Activated T-helper 1 cell treated with anti-CD3 and anti-CD28 coated beads, Interleukin-12 subunit alpha, Interleukin-12 subunit beta, Interleukin-2, Interleukin-4 antibody, amounts not matched to agents 30 ng/mL and 10 ng/mL and 1 ng/mL, durations not matched to agents 14 hours and 24 hours and 36 hours (primary cell): Measurements from ENCODE around the gene KLRK1. TPM values are rescaled to one million over a fixed set of nuclear protein-coding genes. Genes with fewer than 3 reads are reported as not detected.
"Not testable (repeated sequence)": the region's sequence is repeated elsewhere in the genome, so short reads cannot be mapped to it uniquely, and the experiment has no call there.

Source experiments
- DNase-seq: peaks from one replicate; pipeline ENCODE4 v3.0.0; 2021; ENCODE audit warnings: low spot score
- H3K27ac Mint-ChIP-seq: one replicate; pipeline ENCODE4 v1.8.0; 2021; ENCODE audit warnings: mild to moderate bottlenecking, mixed read lengths
- H3K27me3 Mint-ChIP-seq: one replicate; pipeline ENCODE4 v1.8.0; 2022; ENCODE audit warnings: mild to moderate bottlenecking, moderate library complexity, mixed read lengths; ENCODE audit not compliant: insufficient read depth
- H3K36me3 Mint-ChIP-seq: one replicate; pipeline ENCODE4 v1.8.0; 2021; ENCODE audit warnings: low read depth, mixed read lengths
- H3K4me1 Mint-ChIP-seq: one replicate; pipeline ENCODE4 v1.8.0; 2021; ENCODE audit warnings: low read depth, mixed read lengths
- H3K4me3 Mint-ChIP-seq: one replicate; pipeline ENCODE4 v1.8.0; 2021; ENCODE audit warnings: mild to moderate bottlenecking, moderate library complexity, mixed read lengths
- H3K9me3 Mint-ChIP-seq: one replicate; pipeline ENCODE4 v1.8.0; 2021; ENCODE audit warnings: mixed read lengths
- intact Hi-C: fragments of 100-400 bp; cut with micrococcal nuclease; formaldehyde crosslinking; loops from one replicate; pipeline ENCODE4 v1.15.1; 2024
- total RNA-seq: library from RNA; stranded (reverse); gene quantifications from 2 replicates; pipeline ENCODE4 v1.2.3, GENCODE V29; 2022

Gene KLRK1
- total RNA-seq, 1 donor from 2014 or later: not detected

DNA sequence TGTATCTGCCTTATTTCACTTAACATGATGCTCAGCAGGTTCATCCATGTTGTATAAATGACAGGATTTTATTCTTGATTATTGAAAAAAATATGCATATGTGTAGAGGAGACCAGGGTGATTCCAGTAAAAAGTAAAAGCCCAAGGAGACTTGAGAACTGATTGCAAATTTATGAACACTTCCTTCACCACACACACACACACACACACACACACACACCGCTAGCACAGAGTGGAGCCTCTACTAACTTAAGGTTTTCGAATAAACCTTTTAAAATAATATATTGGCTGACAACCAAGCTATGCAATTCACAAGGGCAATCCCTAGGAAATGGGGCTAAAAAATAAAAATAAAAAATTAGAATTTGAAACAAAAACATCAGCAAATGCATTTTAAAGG lies 8.3 kb upstream of the KLRK1 start:
- no peaks in the 10 kb centered on the region for H3K9me3 Mint-ChIP-seq
- intact Hi-C loops: no loop called here
- DNase-seq: no peak
- H3K27ac Mint-ChIP-seq: no peak overlapping the region
- no peaks in the 10 kb centered on the region for H3K36me3 Mint-ChIP-seq
- peaks cover 20% of the 10 kb centered on the region for H3K27me3 Mint-ChIP-seq
- no peak overlapping the region for H3K4me3 Mint-ChIP-seq
- no peaks in the 10 kb centered on the region for H3K4me1 Mint-ChIP-seq

DNA sequence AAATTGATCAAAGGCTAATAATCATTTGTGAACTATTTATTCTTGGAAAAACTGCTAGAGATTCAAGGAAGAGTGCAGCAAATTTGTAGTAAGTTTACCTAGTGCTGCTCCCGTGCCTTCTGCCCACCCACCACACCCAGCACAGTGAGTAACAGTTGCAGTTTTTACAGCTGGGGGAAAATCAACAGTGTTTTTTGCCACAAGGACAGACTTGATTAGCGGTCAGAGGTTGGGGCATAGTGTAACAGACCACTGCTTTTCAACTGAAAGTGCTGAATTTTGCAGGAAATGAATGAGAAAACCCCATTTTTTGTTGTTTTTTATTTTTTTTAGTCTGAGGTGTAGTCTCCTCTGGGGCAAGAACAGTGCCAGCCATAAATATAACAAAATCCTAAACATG lies 7.5 kb upstream of the KLRK1 start:
- Mint-ChIP-seq H3K36me3 (no peaks in the 10 kb centered on the region), H3K27ac (no peak overlapping the region), H3K4me1 (no peaks in the 10 kb centered on the region), H3K27me3 (peaks cover 24% of the 10 kb centered on the region), H3K9me3 (no peaks in the 10 kb centered on the region), H3K4me3 (no peak overlapping the region)
- no peak for DNase-seq
- intact Hi-C loops: no loop called here

DNA sequence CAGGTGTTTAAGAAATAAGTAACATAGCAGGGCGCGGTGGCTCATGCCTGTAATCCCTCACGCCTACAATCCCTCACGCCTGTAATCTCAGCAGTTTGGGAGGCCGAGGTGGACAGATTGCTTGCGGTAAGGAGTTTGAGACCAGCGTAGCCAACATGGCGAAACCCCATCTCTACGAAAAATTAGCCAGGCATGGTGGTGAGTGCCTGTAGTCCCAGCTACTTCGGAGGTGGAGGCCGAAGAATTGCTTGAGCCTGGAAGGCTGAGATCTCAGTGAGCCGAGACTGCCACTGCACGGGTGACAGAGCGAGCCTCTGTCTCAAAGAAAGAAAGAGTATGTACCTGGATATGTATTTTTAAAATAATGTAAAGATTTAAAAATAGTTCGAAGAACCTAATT lies 6.3 kb upstream of the KLRK1 start:
- not testable (repeated sequence) for H3K27ac Mint-ChIP-seq, H3K4me1 Mint-ChIP-seq

DNA sequence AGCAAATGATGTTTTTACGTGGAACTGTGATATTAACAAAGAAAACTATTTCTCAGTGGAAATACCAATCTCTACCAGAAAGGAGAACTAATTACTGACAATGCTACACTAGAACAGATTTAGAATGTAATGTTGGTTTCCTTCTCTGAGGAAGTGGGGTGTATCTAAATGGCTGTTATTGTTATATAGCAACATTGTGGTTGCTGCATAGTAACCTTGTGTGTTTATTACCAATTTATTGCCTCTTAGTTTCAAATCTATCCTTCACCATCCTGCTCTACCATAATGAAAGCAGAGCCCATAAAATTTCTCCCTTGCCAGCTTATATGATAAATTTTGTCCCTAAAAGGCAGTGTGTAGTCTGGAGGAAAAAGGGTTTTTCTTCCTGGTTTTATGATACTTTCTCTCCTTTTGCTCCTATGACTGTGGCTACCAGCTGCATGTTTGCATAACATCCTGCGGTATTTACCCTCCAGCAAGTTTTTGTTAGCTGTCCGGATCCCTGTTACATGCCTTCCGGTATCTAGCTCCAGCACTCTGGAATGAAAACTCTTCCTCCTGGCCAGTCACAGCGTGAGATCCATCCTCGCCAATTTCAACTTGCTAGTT lies 5.7 kb upstream of the KLRK1 start:
- intact Hi-C loops: no loop called here
- no peaks in the 10 kb centered on the region for H3K36me3 Mint-ChIP-seq
- H3K9me3 Mint-ChIP-seq: no peaks in the 10 kb centered on the region
- H3K4me3 Mint-ChIP-seq: no peak overlapping the region
- DNase-seq: no peak
- no peaks in the 10 kb centered on the region for H3K4me1 Mint-ChIP-seq
- no peak overlapping the region for H3K27ac Mint-ChIP-seq
- peaks cover 23% of the 10 kb centered on the region for H3K27me3 Mint-ChIP-seq

More for the DNA sequence above, 6.3 kb upstream of the KLRK1 start:
- H3K9me3 Mint-ChIP-seq, H3K36me3 Mint-ChIP-seq, H3K4me3 Mint-ChIP-seq, DNase-seq, intact Hi-C loops: not testable (repeated sequence)
- H3K27me3 Mint-ChIP-seq: peaks cover 26% of the 10 kb centered on the region

DNA sequence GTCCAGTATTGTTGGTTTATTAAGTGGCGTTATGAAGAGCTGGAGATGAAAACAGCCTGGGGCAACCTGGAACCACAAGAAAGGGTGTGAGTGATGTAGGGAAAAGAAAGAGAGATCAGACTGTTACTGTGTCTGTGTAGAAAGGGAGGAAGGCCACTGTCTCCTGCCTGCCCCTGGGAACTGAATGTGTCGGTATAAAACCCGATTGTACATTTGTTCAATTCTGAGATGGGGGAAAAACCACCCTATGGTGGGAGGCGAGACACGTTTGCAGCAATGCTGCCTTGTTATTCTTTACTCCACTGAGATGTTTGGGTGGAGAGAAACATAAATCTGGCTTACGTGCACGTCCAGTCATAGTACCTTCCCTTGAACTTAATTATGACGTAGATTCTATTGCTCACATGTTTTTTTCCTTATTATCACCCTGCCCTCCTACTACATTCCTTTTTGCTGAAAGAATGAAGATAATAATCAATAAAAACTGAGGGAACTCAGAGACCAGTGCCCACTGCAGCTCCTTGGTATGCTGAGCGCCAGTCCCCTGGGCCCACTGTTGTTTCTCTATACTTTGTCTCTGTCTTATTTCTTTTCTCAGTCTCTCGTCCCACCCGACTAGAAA lies 4.8 kb upstream of the KLRK1 start:
- DNase-seq, intact Hi-C loops, H3K27ac Mint-ChIP-seq, H3K9me3 Mint-ChIP-seq, H3K36me3 Mint-ChIP-seq, H3K4me1 Mint-ChIP-seq, H3K4me3 Mint-ChIP-seq: not testable (repeated sequence)
- H3K27me3 Mint-ChIP-seq: peaks cover 22% of the 10 kb centered on the region

DNA sequence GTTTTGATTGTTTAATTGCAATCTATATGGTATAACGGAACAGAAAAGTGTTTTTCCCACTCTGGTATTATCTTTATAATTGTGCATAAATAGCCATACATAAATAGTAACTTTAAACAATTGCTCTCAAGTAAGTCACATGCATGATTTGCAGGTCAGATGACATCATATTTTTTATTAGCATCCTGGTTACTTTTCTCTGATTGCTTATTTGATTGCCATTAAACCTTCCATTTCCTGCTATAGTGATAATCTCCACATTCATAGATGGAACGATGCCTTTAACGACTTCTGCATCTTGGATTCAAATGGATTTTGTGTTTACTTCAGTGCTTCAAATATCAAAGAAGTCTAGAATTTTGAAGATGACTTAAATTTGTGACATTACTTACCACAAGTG lies 3.5 kb upstream of the KLRK1 start:
- Mint-ChIP-seq H3K9me3 (no peaks in the 10 kb centered on the region), H3K27me3 (peaks cover 29% of the 10 kb centered on the region), H3K36me3 (no peaks in the 10 kb centered on the region), H3K27ac (no peak overlapping the region), H3K4me1 (no peaks in the 10 kb centered on the region), H3K4me3 (no peak overlapping the region)
- DNase-seq: no peak
- intact Hi-C loops: no loop called here

DNA sequence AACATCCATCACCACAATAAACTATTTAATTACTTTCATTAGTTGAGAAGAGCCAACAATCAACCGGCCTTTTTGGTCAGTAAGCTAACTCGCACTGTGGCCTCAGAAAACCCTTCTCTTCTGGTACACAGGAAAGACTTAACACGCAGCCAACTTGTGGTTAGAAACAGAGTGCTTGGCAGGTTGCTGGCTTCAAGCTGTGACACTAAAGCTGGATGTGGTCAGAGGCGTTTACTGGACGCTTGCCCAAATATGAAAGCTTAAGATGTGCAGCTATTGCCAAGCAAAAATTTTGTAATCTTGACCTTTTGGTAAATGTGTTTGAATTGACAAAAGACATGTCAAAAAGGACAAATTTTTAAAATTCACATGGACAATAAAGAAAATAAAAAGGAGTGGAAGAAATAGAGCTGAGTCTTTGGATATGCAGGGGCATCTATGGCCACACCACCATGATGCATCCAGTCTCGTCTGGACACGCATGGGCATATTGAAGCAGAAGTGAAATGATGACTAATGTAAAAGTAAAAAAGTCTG lies 2.6 kb upstream of the KLRK1 start:
- Mint-ChIP-seq H3K4me3 (no peak overlapping the region), H3K9me3 (no peaks in the 10 kb centered on the region), H3K27me3 (peaks cover 31% of the 10 kb centered on the region), H3K27ac (no peak overlapping the region), H3K4me1 (no peaks in the 10 kb centered on the region), H3K36me3 (no peaks in the 10 kb centered on the region)
- DNase-seq: no peak
- intact Hi-C loops: no loop called here

DNA sequence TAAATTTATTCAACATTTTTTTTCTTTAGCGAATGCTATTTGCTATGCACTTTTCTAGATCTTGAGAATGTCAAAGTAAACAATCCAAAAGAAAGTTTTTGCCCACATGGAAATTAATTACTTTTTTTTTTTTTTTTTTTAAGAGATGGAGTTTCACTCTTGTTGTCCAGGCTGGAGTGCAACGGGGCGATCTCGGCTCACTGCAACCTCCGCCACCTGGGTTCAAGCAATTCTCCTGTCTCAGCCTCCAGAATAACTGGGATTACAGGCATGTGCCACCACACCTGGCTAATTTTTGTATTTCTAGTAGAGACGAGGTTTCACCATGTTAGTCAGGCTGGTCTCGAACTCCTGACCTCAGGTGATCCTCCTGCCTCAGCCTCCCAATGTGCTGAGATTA lies 1.1 kb upstream of the KLRK1 start:
- intact Hi-C loops, H3K4me1 Mint-ChIP-seq, DNase-seq, H3K9me3 Mint-ChIP-seq, H3K36me3 Mint-ChIP-seq, H3K4me3 Mint-ChIP-seq, H3K27ac Mint-ChIP-seq: not testable (repeated sequence)
- H3K27me3 Mint-ChIP-seq: peaks cover 33% of the 10 kb centered on the region

DNA sequence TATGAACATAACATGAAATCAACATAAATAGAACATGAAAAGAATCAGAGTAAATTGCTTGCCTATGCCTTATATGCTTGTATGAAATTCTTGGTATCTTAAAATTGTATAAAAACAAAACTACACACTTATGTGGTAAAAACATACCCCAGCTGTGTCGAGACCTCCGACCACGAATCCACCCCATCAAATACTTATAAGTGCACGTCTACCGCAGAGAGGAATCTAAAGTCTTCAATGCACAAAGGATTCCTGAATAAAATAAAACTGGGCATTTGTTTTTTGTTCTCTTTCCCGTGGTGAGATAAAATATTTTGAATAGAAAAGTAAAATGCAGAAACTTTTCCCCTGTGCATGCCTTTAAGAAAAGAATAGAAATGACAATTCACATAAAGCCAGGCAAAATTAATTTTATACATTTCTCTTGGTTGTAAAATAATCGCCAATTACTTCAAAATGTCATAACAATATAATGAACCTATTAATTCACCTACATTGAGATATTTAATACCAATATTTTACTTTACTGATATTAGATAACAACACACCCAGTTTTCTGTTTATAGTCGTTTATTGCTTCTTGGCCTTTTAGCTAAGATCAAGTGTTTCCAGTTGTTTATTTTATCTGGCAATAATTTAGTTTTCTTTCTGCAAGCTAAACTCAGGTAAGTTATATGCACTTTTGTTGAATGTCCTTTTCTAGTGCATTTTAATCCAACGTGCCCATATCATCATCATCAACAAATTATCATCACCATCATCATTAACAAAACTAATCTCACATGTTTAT lies 1.0 kb downstream of the KLRK1 start:
- Mint-ChIP-seq H3K27ac (no peak overlapping the region), H3K27me3 (peaks cover 44% of the 10 kb centered on the region), H3K4me1 (no peaks in the 10 kb centered on the region), H3K9me3 (no peaks in the 10 kb centered on the region), H3K4me3 (no peak overlapping the region), H3K36me3 (no peaks in the 10 kb centered on the region)
- no peak for DNase-seq
- intact Hi-C loops: no loop called here

DNA sequence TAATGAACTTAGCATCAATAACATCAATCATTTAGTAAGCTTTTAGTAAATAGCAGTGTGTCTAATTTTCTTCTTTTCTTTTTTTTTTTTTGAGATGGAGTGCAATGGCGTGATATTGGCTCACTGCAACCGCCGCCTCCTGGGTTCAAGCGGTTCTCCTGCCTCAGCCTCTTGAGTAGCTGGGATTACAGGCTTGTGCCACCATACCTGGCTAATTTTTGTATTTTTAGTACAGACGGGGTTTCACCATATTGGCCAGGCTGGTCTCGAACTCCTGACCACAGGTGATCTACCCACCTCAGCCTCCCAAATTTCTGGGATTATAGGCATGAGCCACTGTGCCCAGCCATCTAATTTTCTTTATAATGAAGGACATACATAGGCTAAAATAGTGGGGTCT lies 2.3 kb downstream of the KLRK1 start:
- H3K27me3 Mint-ChIP-seq: peaks cover 40% of the 10 kb centered on the region
- H3K9me3 Mint-ChIP-seq, DNase-seq, intact Hi-C loops, H3K36me3 Mint-ChIP-seq, H3K4me1 Mint-ChIP-seq, H3K27ac Mint-ChIP-seq, H3K4me3 Mint-ChIP-seq: not testable (repeated sequence)

DNA sequence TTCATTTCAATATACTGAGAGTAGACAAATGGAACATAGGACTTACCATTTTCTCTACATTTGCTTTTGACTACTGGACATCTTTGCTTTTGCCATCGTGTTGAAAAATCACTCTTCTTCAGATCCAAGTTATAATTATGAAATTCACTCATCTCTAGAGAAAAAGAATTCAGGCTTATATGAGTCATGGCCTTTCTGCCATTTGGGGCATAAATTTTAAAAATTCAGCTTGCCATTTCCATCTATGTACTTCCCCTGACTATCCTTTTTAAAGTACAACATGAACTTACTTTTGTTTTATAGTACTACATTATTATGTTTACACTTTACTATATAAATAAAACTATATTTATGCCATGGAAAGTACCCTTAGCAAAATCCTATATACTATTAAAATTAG lies 3.0 kb downstream of the KLRK1 start:
- no peak for DNase-seq
- Mint-ChIP-seq H3K4me1 (no peaks in the 10 kb centered on the region), H3K36me3 (no peaks in the 10 kb centered on the region), H3K4me3 (no peak overlapping the region), H3K27me3 (peaks cover 34% of the 10 kb centered on the region), H3K9me3 (no peaks in the 10 kb centered on the region), H3K27ac (no peak overlapping the region)
- intact Hi-C loops: no loop called here

DNA sequence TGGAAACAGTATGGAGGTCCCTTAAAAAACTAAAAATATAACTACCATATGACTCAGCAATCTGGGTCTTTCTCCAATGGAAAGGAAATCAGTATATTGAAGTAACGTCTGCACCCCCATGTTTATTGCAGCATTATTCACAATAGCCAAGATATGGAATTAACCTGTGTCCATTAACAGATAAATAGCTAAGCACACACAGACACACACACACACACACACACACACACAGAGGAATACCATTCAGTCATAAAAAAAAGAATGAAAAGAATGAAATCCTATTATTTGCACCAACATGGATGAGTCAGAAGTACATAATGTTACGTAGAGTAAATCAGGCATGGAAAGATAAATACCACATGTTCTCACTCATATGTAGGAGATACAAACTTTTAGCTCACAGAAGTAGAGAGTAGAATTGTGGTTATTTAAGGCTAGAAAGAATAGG lies 4.7 kb downstream of the KLRK1 start:
- intact Hi-C loops: no loop called here
- no peak for DNase-seq
- H3K36me3 Mint-ChIP-seq: no peaks in the 10 kb centered on the region
- no peak overlapping the region for H3K4me3 Mint-ChIP-seq
- no peaks in the 10 kb centered on the region for H3K9me3 Mint-ChIP-seq
- H3K27ac Mint-ChIP-seq: no peak overlapping the region
- peaks cover 41% of the 10 kb centered on the region for H3K27me3 Mint-ChIP-seq
- H3K4me1 Mint-ChIP-seq: no peaks in the 10 kb centered on the region

DNA sequence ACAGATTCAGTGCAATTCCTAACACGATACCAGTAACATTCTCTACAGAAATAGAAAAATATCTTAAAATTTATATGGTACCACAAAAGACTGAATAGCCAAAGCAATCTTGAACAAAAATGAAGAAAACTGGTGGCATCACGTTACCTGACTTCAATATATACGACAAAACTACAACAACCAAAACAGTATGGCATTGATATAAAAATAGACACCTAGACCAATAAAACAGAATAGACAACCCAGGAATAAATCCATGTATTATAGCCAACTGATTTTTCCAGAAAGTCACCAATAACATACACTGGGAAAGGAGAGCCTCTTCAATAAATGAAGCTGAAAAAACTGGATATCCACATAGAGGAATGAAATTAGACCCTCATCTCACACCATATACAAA lies 5.7 kb downstream of the KLRK1 start:
- no peaks in the 10 kb centered on the region for H3K4me1 Mint-ChIP-seq
- H3K27me3 Mint-ChIP-seq: peaks cover 34% of the 10 kb centered on the region
- no peak overlapping the region for H3K4me3 Mint-ChIP-seq
- H3K36me3 Mint-ChIP-seq: no peaks in the 10 kb centered on the region
- no peaks in the 10 kb centered on the region for H3K9me3 Mint-ChIP-seq
- H3K27ac Mint-ChIP-seq: no peak overlapping the region
- DNase-seq: no peak
- intact Hi-C loops: no loop called here
